Activated T-cell treated with anti-CD3 and anti-CD28 coated beads, Interleukin-2, amount 50 U/mL, for 48 hours (primary cell): Measurements from ENCODE around the gene NUAK1.

Experiments
- DNase-seq, 2 experiments: peaks; one replicate each; pipeline ENCODE4 v3.0.0-alpha.2; 2020

NUAK1 gene

GRCh38 chr12:106108185-106108835 is 30.4 kb downstream of the NUAK1 start:
- no peak for DNase-seq

DNA sequence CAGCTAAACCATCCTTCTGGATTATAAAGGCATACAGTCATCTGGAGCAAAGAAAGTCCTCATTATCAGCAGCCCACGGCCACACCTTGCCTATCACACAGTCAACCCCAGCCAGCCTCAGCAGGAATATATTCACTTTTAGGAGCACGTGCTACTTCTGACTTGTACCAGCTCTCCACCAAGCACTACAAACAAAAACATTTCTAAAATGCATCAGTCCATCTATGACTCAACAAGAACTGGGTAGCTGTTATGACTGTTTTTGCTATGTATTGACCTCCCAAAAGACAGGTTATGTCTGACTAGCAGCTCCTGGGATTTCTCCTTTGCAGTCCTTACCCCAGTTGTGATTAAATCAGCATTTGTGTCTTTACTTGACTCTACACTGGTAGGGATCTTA is 31.2 kb downstream of the NUAK1 start:
- no peak for DNase-seq

DNA sequence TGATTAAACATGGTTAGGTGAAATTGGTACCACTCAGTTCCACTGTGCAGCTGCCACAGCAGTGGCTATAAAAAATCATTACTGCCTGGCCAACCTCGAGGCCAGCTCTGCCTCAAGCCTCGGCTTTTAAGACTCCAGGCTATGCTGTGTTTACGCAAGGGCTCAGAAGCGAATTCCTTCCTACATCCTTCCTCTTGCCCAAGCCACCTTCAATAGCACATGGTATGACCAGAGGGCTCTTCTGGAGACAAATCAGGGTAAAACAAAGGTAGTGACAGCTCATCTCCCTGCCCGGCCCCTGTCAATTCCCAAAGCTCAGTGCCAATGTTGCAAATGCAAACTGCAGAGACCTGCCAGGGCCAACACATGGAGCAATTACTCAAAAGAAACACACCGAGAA is 31.9 kb downstream of the NUAK1 start:
- no peak for DNase-seq

DNA sequence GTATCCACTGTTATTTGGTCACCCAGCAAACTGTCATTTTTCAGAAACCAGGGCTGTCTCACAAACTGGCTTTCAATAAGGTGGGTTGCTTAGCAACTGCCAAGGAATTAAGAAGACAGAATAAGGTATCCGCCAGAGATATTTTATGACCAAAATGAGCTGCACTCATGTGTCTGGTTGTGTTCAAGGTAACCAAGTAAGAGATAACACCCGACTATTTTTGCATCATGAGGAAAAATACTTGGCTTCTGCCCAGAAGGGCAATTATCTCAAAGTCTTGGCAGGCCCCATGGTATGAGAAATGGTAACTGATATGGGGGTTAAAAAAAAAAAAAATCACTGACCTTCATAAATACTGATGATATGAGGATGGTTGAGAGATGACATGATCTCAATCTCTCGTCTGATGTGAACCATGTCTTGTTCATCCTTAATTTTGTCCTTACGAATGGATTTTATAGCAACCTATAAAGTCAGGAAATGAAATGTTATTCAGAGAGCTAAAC is 32.6 kb downstream of the NUAK1 start:
- no peak for DNase-seq

- no peak for DNase-seq
These were observed 37.0 kb downstream of the NUAK1 start for GRCh38 chr12:106101803-106102202.

GRCh38 chr12:106098691-106099200 is 40.0 kb downstream of the NUAK1 start:
- DNase-seq: no peak

GRCh38 chr12:106097011-106097410 is 41.7 kb downstream of the NUAK1 start:
- no peak for DNase-seq

- no peak for DNase-seq
These were observed 42.4 kb downstream of the NUAK1 start for GRCh38 chr12:106096376-106096775.

DNA sequence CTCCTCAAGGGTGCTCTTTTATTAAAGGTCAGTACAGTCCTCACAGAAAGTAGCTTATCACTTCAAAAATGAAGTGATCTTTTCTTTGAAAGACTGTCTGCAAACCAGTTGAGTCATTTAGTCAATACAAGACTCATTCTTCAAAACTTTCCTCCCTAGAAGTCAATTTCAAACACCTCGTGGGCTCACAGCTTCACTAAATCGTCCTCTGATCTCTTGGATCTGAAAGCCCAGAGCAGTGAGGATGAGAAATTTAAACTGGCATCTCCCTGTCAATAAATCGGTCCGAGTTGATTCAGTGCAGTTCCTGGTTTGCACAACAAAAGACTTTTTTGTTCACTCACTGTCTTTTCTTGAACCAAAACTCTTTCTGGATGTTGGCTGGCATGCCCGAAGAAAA is 44.5 kb downstream of the NUAK1 start:
- no peak for DNase-seq

- no peak for DNase-seq
These were observed 45.5 kb downstream of the NUAK1 start for GRCh38 chr12:106093246-106093645.

- no peak for DNase-seq
These were observed 47.3 kb downstream of the NUAK1 start for GRCh38 chr12:106091446-106091820.

- no peak for DNase-seq
These were observed 47.9 kb downstream of the NUAK1 start for GRCh38 chr12:106090591-106091445.

DNA sequence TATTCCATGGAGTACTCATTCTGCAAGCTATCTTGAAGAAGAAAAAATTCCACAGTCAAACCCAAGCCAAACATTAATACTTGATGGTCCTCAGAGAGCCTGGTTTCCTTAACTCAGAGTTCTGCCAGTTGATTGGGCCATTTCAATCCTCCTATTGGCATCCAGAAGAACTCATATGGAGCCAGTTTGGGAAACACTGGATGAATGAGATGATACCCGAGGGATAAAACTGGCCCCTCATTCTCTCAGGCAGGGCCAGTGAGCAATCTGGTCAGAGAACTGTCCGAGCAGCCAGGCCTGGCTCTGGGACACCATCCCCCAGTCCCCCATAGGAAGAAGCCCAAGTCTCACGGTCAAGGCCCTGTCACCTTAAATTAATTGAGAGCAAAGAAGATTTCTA is 48.8 kb downstream of the NUAK1 start:
- no peak for DNase-seq

DNA sequence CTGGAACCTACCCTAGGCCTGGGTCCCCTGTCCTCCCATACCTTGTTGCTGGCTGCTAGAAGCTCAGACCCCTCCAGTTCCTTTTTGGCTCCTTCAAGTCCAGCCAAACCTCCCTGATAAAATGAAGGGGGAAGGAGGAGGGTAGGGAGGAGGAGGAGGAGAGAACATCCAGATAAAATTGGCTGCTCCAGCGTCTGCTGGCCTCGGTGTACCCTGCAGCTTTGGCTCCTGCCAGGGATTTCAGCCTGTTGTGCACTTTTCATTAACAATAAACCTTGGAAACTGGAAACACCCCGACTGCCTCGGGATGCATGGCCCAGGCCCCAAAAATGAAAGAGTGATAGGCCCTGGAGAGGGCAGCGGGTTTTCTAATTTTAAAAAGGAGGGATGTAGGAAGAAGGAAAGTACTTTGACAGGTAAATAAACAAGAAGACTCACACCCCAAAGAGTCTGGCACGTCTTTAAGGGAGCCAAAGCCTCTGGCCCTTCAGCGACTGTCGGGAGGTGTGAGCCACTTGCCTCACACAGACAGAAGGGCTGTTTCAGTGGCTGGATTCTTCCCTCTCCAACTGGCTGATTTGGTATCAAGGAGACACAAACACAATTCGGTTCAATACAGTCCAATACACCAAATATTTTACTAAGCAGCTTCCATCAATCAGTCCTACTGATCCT is 49.8 kb downstream of the NUAK1 start:
- DNase-seq: no peak

GRCh38 chr12:106088246-106088808 is 50.4 kb downstream of the NUAK1 start:
- DNase-seq: no peak

DNA sequence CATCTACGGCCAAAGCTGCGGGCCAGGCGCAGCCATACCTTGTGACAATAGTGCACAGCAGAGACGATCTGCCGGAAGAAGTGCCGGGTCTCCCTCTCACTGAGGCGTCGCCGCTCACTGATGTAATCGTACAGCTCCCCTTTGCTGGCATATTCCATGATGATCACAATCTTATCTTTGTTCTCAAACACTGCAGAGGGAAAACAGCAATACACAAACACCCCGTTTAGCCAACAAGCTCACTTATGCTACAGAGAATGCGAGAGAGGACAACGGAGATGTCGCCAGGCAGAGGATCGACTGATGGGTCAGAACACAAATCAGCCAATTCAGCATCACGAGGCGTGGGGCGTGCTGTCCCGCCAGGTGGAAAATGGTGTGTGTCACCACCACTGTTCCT is 52.1 kb downstream of the NUAK1 start:
- no peak for DNase-seq

GRCh38 chr12:106085213-106085612 is 53.5 kb downstream of the NUAK1 start:
- DNase-seq: no peak

GRCh38 chr12:106084759-106085158 is 54.0 kb downstream of the NUAK1 start:
- no peak for DNase-seq

GRCh38 chr12:106084014-106084671 is 54.6 kb downstream of the NUAK1 start:
- DNase-seq: no peak

GRCh38 chr12:106082216-106083175 is 56.3 kb downstream of the NUAK1 start:
- DNase-seq: no peak

DNA sequence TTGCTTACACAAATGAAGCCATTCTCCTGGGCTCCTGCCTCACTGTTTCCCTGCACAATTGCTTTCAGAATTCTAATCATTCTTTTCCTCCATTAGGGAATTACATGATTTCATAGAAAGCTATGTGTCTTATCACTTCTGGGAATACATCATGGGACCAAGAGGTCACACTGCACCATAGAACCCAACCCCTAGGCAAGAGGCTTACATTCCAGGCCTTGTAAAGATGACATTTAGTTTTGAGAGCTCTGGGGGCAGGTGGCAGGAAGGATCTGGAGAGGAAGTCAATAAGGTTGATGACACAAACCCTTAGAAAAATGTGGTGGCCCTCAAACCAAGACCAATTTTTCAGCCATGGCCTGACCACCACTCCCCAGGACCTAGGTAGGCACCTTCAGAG is 57.1 kb downstream of the NUAK1 start:
- DNase-seq: no peak
